ENCODE measurements around the gene ABHD17B. TPM values are rescaled to one million over a fixed set of nuclear protein-coding genes. Genes with fewer than 3 reads are reported as not detected.

The ABHD17B gene
- total RNA-seq, 2 donors from 2014 or later, result 15.3 to 24.6 TPM

DNA sequence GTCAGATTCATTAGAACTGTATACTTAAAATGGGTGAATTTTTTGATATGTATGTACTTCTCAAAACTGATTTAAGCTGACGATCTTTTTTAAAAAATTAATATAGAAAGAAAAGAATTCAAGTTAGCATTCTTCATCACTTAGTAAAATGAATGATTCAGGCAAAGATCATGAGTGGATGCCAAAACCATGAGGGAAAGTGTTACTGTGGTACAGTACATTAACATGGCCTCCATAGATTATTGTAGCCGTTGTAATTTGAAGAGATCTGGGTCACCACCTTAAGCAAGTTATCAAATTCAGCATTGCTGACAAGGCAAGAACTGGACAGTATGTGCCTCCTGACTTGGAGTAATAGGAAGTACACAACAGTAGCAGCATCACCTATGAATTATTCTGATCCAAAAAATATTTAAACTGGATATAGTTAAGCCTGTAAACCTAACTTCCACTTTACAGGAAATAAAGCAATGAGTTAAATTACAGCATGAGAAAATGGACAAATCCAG, 30.1 kb upstream of the ABHD17B start:
- no peaks in the 10 kb centered on the region for H3K27me3 ChIP-seq (replicated peaks; ENCODE audit: insufficient read depth)
- no peak overlapping the region for H3K27ac ChIP-seq
- H3K4me1 ChIP-seq (ENCODE audit: control insufficient read depth in 1 of 2, low read depth in 2 of 2), result peaks cover 29 to 40% of the 10 kb centered on the region in 2 donors
- no peaks in the 10 kb centered on the region for H3K36me3 ChIP-seq
- no peak overlapping the region for H3K4me3 ChIP-seq
- no peak for DNase-seq (ENCODE audit: low spot score)
- H3K9me3 ChIP-seq, result no peaks in the 10 kb centered on the region
- ATAC-seq (ENCODE audit: insufficient number of reproducible peaks, low FRiP score, low read depth), result no peak
- TF ChIP-seq, protein P1, sequence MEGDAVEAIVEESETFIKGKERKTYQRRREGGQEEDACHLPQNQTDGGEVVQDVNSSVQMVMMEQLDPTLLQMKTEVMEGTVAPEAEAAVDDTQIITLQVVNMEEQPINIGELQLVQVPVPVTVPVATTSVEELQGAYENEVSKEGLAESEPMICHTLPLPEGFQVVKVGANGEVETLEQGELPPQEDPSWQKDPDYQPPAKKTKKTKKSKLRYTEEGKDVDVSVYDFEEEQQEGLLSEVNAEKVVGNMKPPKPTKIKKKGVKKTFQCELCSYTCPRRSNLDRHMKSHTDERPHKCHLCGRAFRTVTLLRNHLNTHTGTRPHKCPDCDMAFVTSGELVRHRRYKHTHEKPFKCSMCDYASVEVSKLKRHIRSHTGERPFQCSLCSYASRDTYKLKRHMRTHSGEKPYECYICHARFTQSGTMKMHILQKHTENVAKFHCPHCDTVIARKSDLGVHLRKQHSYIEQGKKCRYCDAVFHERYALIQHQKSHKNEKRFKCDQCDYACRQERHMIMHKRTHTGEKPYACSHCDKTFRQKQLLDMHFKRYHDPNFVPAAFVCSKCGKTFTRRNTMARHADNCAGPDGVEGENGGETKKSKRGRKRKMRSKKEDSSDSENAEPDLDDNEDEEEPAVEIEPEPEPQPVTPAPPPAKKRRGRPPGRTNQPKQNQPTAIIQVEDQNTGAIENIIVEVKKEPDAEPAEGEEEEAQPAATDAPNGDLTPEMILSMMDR (IDR thresholded peaks at IDR 0.05), result no peak

DNA sequence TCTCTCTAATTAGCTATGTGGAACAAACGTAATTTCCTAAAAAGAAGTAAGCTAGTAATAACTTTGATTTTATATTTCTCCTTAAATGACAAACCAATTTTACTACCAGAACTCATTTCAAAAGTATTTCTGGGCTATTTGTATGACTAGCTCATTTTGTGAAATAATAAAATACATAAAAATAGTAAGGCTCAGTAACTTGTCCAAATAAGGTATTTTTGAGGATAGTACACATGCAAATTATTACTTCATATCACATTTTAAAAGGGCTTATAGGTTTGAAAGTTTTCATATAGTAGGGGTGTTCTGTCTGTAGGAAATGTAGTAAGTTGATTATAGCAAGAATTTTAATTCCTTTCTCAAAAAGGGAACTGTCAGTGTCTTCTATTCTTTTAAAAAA, 26.9 kb upstream of the ABHD17B start:
- no peaks in the 10 kb centered on the region for H3K9me3 ChIP-seq
- H3K27ac ChIP-seq, result peak overlapping the region; percentile 57 to 80
- peak overlapping the region; percentile 54 for H3K4me3 ChIP-seq
- peaks cover 15 to 24% of the 10 kb centered on the region in 2 donors for H3K4me1 ChIP-seq (ENCODE audit: control insufficient read depth in 1 of 2, low read depth in 2 of 2)
- no peaks in the 10 kb centered on the region for H3K36me3 ChIP-seq
- no peaks in the 10 kb centered on the region for H3K27me3 ChIP-seq (replicated peaks; ENCODE audit: insufficient read depth)
- ATAC-seq (ENCODE audit: insufficient number of reproducible peaks, low FRiP score, low read depth), result no peak
- DNase-seq (ENCODE audit: low spot score), result no peak
- TF ChIP-seq, protein P1 (IDR thresholded peaks at IDR 0.05), result no peak

DNA sequence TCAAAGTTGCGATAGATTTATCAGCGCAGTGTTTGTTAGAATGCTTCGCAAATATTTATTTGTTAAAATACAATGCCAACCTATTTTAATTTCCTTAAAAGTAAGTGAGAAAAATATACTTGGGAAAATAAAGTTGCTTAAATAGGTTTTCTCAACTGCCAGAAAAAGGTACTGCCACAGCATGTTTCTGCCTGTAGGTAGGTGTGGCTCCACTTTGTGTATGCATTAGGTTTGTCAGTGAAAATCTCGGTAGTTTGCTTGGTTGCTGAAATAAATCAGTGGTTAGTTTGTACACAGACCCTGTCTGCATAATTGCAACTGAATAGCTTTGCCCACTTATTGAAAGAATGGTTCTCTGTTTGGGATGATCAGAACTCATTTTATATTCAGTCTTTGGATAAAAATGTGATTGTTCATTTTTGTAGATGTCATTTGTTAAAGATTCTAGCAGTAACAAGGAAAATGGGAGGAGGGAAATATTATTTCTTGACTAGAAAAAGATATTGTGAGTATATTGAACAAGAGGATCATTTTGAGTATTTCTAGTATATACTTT, 26.2 kb upstream of the ABHD17B start:
- H3K27me3 ChIP-seq (replicated peaks; ENCODE audit: insufficient read depth), result no peaks in the 10 kb centered on the region
- TF ChIP-seq, protein P1 (IDR thresholded peaks at IDR 0.05), result no peak
- no peaks in the 10 kb centered on the region for H3K9me3 ChIP-seq
- peaks cover 8 to 24% of the 10 kb centered on the region in 2 donors for H3K4me1 ChIP-seq (ENCODE audit: control insufficient read depth in 1 of 2, low read depth in 2 of 2)
- H3K4me3 ChIP-seq, result peak overlapping the region; percentile 54
- H3K36me3 ChIP-seq, result no peaks in the 10 kb centered on the region
- DNase-seq (ENCODE audit: low spot score) (no peak), ATAC-seq (ENCODE audit: insufficient number of reproducible peaks, low FRiP score, low read depth) (no peak)
- peak overlapping the region; percentile 57 to 80 for H3K27ac ChIP-seq

DNA sequence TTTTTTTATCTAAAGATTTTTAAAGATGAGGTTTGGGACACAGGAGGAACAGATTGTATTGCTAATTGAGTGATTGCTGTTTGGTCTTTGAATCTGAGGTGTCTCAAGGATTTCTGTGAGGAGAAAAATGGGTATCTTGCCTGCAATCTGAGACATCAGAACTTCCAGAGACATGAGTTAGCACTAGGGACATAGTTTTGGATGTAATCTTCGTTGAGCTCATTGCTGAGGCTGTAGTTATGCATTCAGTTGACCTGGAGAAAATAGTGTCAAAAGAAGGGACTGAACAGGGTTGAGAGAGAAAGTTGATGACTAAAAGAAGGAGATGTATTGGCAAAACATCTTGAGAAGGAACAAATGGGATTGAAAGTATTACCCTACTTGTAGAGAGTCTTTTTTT, 25.1 kb upstream of the ABHD17B start:
- Histone ChIP-seq H3K36me3 (no peaks in the 10 kb centered on the region), H3K4me3 (no peak overlapping the region), H3K27ac (peak overlapping the region; percentile 49 to 80), H3K9me3 (no peaks in the 10 kb centered on the region), H3K27me3 (replicated peaks; ENCODE audit: insufficient read depth) (no peaks in the 10 kb centered on the region), H3K4me1 (ENCODE audit: control insufficient read depth in 1 of 2, low read depth in 2 of 2) (peaks cover 8 to 20% of the 10 kb centered on the region in 2 donors)
- TF ChIP-seq, protein P1 (IDR thresholded peaks at IDR 0.05), result no peak
- DNase-seq (ENCODE audit: low spot score) (no peak), ATAC-seq (ENCODE audit: insufficient number of reproducible peaks, low FRiP score, low read depth) (no peak)

DNA sequence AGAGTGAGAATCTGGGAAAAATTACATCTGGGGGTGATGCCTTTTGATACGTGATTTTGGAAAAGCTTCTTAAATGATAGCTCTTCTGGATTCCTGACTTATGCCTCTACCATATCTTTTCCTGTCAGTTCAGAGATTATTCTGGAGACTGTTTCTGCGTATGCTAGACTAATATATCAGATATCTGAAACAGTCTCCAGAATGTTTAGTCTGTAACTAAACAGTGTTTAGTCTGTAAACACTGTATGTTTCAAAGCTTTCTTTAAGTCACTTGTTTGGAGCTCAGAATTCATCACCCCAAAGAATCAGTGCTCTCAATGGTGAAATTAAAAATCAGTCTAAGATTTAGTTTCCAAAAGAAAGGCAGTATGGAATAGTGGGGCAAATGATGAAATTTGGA, 20.2 kb upstream of the ABHD17B start:
- TF ChIP-seq, protein P1 (IDR thresholded peaks at IDR 0.05), result no peak
- ATAC-seq (ENCODE audit: insufficient number of reproducible peaks, low FRiP score, low read depth) (no peak), DNase-seq (ENCODE audit: low spot score) (no peak)
- Histone ChIP-seq H3K27ac (no peak overlapping the region), H3K4me3 (no peak overlapping the region), H3K27me3 (replicated peaks; ENCODE audit: insufficient read depth) (no peaks in the 10 kb centered on the region), H3K9me3 (no peaks in the 10 kb centered on the region), H3K36me3 (no peaks in the 10 kb centered on the region), H3K4me1 (ENCODE audit: control insufficient read depth in 1 of 2, low read depth in 2 of 2) (peaks cover 0 to 5% of the 10 kb centered on the region in 2 donors)
